K562 (cell line): ENCODE results near the gene TMEM168.

Experiments used
- ATF3 ChIP-seq, 2 experiments: fragments of 450-650 bp in 1 of 2; sonication (generic) in 1 of 2; formaldehyde crosslinking in 1 of 2; IDR thresholded peaks in 1 of 2; conservative IDR thresholded peaks in 1 of 2; 2 replicates each; pipeline versions ENCODE4 v1.6.1 to v1.8.1; 2016 to 2023; ENCODE audit warnings: mild to moderate bottlenecking in 2 of 2, moderate library complexity in 2 of 2, inconsistent platforms in 1 of 2, missing genetic modification reagents in 1 of 2
- CEBPB ChIP-seq: fragments of 450-650 bp; IDR thresholded peaks from 2 replicates; pipeline ENCODE4 v1.6.1; 2016; ENCODE audit warnings: missing genetic modification characterization, missing compliant biosample characterization
- CHAMP1 ChIP-seq: fragments of 450-650 bp; IDR thresholded peaks from 2 replicates; pipeline ENCODE4 v1.6.1; 2016; ENCODE audit warnings: mild to moderate bottlenecking
- CTCF ChIP-seq, 3 experiments: IDR thresholded peaks in 2 of 3; conservative IDR thresholded peaks in 1 of 3; 2 replicates each; pipeline ENCODE4 v1.5.1; 2011 to 2012; ENCODE audit warnings: low read length in 3 of 3, mild to moderate bottlenecking in 3 of 3, control low read depth in 2 of 3, improper control_type of control experiment in 1 of 3, inconsistent platforms in 1 of 3, low read depth in 1 of 3, mixed read lengths in 1 of 3, moderate library complexity in 1 of 3; ENCODE audit not compliant: insufficient read depth in 2 of 3
- E2F8 ChIP-seq: fragments of 450-650 bp; IDR thresholded peaks from 2 replicates; pipeline ENCODE4 v1.7.1; 2018; ENCODE audit warnings: mild to moderate bottlenecking, low read depth; ENCODE audit not compliant: partially characterized antibody
- ETS1 ChIP-seq: conservative IDR thresholded peaks from 2 replicates; pipeline ENCODE4 v1.6.1; 2011; ENCODE audit warnings: low read depth, mild to moderate bottlenecking, low read length; ENCODE audit not compliant: control insufficient read depth
- ETV6 ChIP-seq, 3 experiments: fragments of 150-350 bp in 1 of 3; sonication (generic) in 1 of 3; formaldehyde crosslinking in 1 of 3; IDR thresholded peaks; 2 replicates each; pipeline versions ENCODE4 v1.6.1 to v1.8.0; 2014 to 2022; ENCODE audit warnings: borderline replicate concordance in 2 of 3, low read depth in 2 of 3, antibody characterized with exemption in 1 of 3, low read length in 1 of 3, mild to moderate bottlenecking in 1 of 3, missing genetic modification reagents in 1 of 3
- GABPA ChIP-seq: fragments of 200-800 bp; sonication (Bioruptor generic); conservative IDR thresholded peaks from 2 replicates; pipeline ENCODE4 v1.6.1; 2016; ENCODE audit warnings: low read depth, missing genetic modification characterization, missing compliant biosample characterization
- GTF2F1 ChIP-seq: IDR thresholded peaks from 2 replicates; pipeline ENCODE4 v1.6.1; 2011; ENCODE audit warnings: low read depth, low read length, improper control_type of control experiment
- JUN ChIP-seq, 2 experiments: sonication (generic) in 1 of 2; formaldehyde crosslinking in 1 of 2; IDR thresholded peaks; 2 replicates each; pipeline versions ENCODE4 v1.6.1 to v1.8.0; 2012 to 2022; ENCODE audit warnings: borderline replicate concordance in 2 of 2, mild to moderate bottlenecking in 2 of 2, improper control_type of control experiment in 1 of 2, low read depth in 1 of 2, low read length in 1 of 2, missing genetic modification reagents in 1 of 2
- MAX ChIP-seq: sonication (generic); formaldehyde crosslinking; IDR thresholded peaks from 2 replicates; pipeline ENCODE4 v1.9.0; 2022; ENCODE audit warnings: mild to moderate bottlenecking, missing genetic modification reagents
- POLR2A ChIP-seq: fragments of 450-650 bp; conservative IDR thresholded peaks from 2 replicates; pipeline ENCODE4 v1.6.1; 2016
- THAP12 ChIP-seq: fragments of 250-450 bp; sonication (Bioruptor Pico); IDR thresholded peaks from 2 replicates; pipeline ENCODE4 v1.9.0; 2021; ENCODE audit warnings: mild to moderate bottlenecking, inconsistent platforms

- TF ChIP-seq THAP12 = no peak
- no peak for TF ChIP-seq MAX
- no peak for TF ChIP-seq CTCF (IDR thresholded peaks at IDR 0.05 in 2 of 3, conservative IDR thresholded peaks at IDR 0.05 in 1 of 3; ENCODE audit: insufficient read depth in 2 of 3, low read depth in 1 of 3, low read length in 3 of 3)
- TF ChIP-seq GTF2F1 = no peak
- TF ChIP-seq GABPA (tag) = no peak
- peak; percentile 46; the same call in 1 of the 2 replicates for TF ChIP-seq POLR2A
- TF ChIP-seq CHAMP1 = no peak
- TF ChIP-seq CEBPB = no peak
- TF ChIP-seq ETV6 (IDR thresholded peaks at IDR 0.05; ENCODE audit: borderline replicate concordance in 1 of 2, low read depth in 2 of 2, low read length in 1 of 2) = no peak
- TF ChIP-seq ETV6 (CRISPR knock-in tag; IDR thresholded peaks at IDR 0.05; ENCODE audit: borderline replicate concordance) = no peak
- no peak for TF ChIP-seq ETS1
- TF ChIP-seq JUN (IDR thresholded peaks at IDR 0.05; ENCODE audit: borderline replicate concordance, low read depth, low read length) = no peak
- TF ChIP-seq JUN (CRISPR knock-in tag; IDR thresholded peaks at IDR 0.05; ENCODE audit: borderline replicate concordance) = no peak
- TF ChIP-seq ATF3 (IDR thresholded peaks at IDR 0.05) = no peak
- TF ChIP-seq ATF3 (CRISPR knock-in tag; conservative IDR thresholded peaks at IDR 0.05) = no peak
- TF ChIP-seq E2F8 = no peak
Measured at GRCh38 chr7:112777406-112777805, 12.8 kb downstream of the TMEM168 start.
